Stimulated activated CD8-positive, alpha-beta memory T cell treated with anti-CD3 and anti-CD28 coated beads, Interleukin-4, amount 100 ng/mL, for 48 hours (primary cell): ENCODE results near the gene SAXO1.
A peak's percentile ranks its signal among the peaks of the same experiment; 100 is the strongest.
"Not testable (repeated sequence)": the region's sequence is repeated elsewhere in the genome, so short reads cannot be mapped to it uniquely, and the experiment has no call there.

Experiments
- DNase-seq: peaks from one replicate; pipeline ENCODE4 v3.0.0-alpha.2; 2020

The SAXO1 gene

GRCh38 chr9:19033015-19033414 is at the start of gene SAXO1:
Gene SAXO1 (minus strand): TSS chr9:19033209. CDS start chr9:19032908, 301 bp downstream.
- DNase-seq, result no peak

GRCh38 chr9:19074836-19075235 is 41.8 kb upstream of the SAXO1 start:
- no peak for DNase-seq

GRCh38 chr9:19074229-19074628 is 41.2 kb upstream of the SAXO1 start:
- DNase-seq, result no peak

- no peak for DNase-seq
Observed at GRCh38 chr9:19057033-19057432, 24.0 kb upstream of the SAXO1 start.

GRCh38 chr9:19050637-19051591 is 17.9 kb upstream of the SAXO1 start:
- no peak for DNase-seq

- DNase-seq, result peak; percentile 26
Observed at GRCh38 chr9:19049917-19050636, 17.1 kb upstream of the SAXO1 start.

- peak; percentile 95 for DNase-seq
Observed at GRCh38 chr9:19048966-19049916, 16.2 kb upstream of the SAXO1 start, which contains the start of gene RRAGA. Gene RRAGA (plus strand): TSS chr9:19049427. CDS start chr9:19049660, 233 bp downstream.

GRCh38 chr9:19036611-19037010 is 3.6 kb upstream of the SAXO1 start:
- no peak for DNase-seq

GRCh38 chr9:19032406-19032805 is 603 bp downstream of the SAXO1 start:
- DNase-seq, result no peak

- DNase-seq, result no peak
Observed at GRCh38 chr9:19030899-19031298, 2.1 kb downstream of the SAXO1 start.

- peak; percentile 36 for DNase-seq
Observed at GRCh38 chr9:19028835-19029451, 4.1 kb downstream of the SAXO1 start.

GRCh38 chr9:19027825-19028224 is 5.2 kb downstream of the SAXO1 start:
- no peak for DNase-seq

- DNase-seq, result no peak
Observed at GRCh38 chr9:19026375-19026774, 6.6 kb downstream of the SAXO1 start.

- DNase-seq, result no peak
Observed at GRCh38 chr9:19023078-19023477, 9.9 kb downstream of the SAXO1 start.

- no peak for DNase-seq
Observed at GRCh38 chr9:19022206-19022605, 10.8 kb downstream of the SAXO1 start.

- not testable (repeated sequence) for DNase-seq
Observed at GRCh38 chr9:19021649-19022048, 11.4 kb downstream of the SAXO1 start.

GRCh38 chr9:19020886-19021455 is 12.0 kb downstream of the SAXO1 start:
- DNase-seq, result no peak

- no peak for DNase-seq
Observed at GRCh38 chr9:19018201-19018600, 14.8 kb downstream of the SAXO1 start.

GRCh38 chr9:19009391-19009965 is 23.5 kb downstream of the SAXO1 start:
- DNase-seq, result no peak

- no peak for DNase-seq
Observed at GRCh38 chr9:19000133-19000532, 32.9 kb downstream of the SAXO1 start.

GRCh38 chr9:18999173-18999785 is 33.7 kb downstream of the SAXO1 start:
- DNase-seq, result no peak
